ENCODE results near the gene PINLYP.

DNA sequence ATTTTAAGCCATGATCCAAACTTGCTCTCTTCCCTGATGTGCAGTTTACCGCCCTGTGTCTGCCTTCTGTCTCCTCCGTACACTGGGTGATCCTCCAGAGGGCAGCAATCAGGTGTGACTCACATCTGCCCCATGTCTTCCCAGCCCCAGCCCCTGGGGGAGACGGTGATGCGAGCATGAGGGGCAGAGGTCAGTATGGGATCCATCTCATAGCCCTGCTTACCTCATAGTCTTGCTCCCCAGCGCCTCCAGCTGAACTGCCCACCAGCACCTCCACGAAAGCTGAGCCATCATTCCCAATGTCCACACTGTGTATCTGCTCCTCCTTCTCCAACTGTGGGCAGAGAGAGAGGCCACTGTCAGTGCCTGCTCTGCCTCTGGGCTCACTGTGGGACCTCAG is 14.9 kb upstream of the PINLYP start:
- TF ChIP-seq, protein P1, sequence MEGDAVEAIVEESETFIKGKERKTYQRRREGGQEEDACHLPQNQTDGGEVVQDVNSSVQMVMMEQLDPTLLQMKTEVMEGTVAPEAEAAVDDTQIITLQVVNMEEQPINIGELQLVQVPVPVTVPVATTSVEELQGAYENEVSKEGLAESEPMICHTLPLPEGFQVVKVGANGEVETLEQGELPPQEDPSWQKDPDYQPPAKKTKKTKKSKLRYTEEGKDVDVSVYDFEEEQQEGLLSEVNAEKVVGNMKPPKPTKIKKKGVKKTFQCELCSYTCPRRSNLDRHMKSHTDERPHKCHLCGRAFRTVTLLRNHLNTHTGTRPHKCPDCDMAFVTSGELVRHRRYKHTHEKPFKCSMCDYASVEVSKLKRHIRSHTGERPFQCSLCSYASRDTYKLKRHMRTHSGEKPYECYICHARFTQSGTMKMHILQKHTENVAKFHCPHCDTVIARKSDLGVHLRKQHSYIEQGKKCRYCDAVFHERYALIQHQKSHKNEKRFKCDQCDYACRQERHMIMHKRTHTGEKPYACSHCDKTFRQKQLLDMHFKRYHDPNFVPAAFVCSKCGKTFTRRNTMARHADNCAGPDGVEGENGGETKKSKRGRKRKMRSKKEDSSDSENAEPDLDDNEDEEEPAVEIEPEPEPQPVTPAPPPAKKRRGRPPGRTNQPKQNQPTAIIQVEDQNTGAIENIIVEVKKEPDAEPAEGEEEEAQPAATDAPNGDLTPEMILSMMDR (IDR thresholded peaks at IDR 0.05; ENCODE audit: insufficient read depth, low read length), result peak; percentile 11
- no peak for TF ChIP-seq POLR2AphosphoS5 (IDR thresholded peaks at IDR 0.05; ENCODE audit: low read depth)
